K562 (cell line): ENCODE data around the gene SCG2. TPM values are rescaled to one million over a fixed set of nuclear protein-coding genes. Genes with fewer than 3 reads are reported as not detected.

Experiments
- ATAC-seq: fragments of 200-7000 bp; cut with Tn5 transposase; 3 replicates; pipeline ENCODE4 v1.9.1; 2020; ENCODE audit warnings: moderate library complexity
- BruUV-seq: library from RNA; stranded (reverse); fragments of 400-500 nt; replicated peaks from 2 replicates; lab custom pipeline; 2021; lab: Mats Ljungman, UMichigan
- CTCF ChIA-PET: fragments of 300-600 bp; formaldehyde crosslinking; extraction: SDS; loops from one replicate; lab custom pipeline; 2021; ENCODE audit warnings: low intra/inter-chr PET ratio; lab: Yijun Ruan, JAX
- POLR2A ChIA-PET: fragments of 300-600, 350-650 bp; sonication (Branson Sonifier 250); formaldehyde crosslinking; extraction: SDS; loops from one replicate; lab custom pipeline; 2021; ENCODE audit warnings: antibody characterized with exemption, inconsistent platforms; lab: Yijun Ruan, JAX
- DNase-seq, 4 experiments: peaks; one replicate each; pipeline versions ENCODE4 v3.0.0 to v3.0.0-alpha.2; 2011 to 2018; ENCODE audit warnings: low spot score in 3 of 4, mixed read lengths in 3 of 4; ENCODE audit errors: extremely low read depth in 1 of 4
- FAIRE-seq: peaks from 2 replicates; lab custom pipeline; 2011; peaks lifted over from hg19 to GRCh38; lab: Jason Lieb, UNC
- H2AFZ ChIP-seq: 2 replicates; pipeline ENCODE4 v1.6.0; 2011; ENCODE audit warnings: low read depth, low read length, control low read depth, inconsistent platforms
- H3K27ac ChIP-seq: fragments of 200-600 bp; 3 replicates; pipeline ENCODE4 v1.8.0; 2011; ENCODE audit warnings: low read depth, mild to moderate bottlenecking, control low read depth, inconsistent platforms, low read length, moderate library complexity, mixed read lengths; ENCODE audit errors: extremely low read depth
- H3K27me3 ChIP-seq, 2 experiments: fragments of 300-600 bp in 1 of 2; 2 replicates in 1 of 2; 3 replicates in 1 of 2; pipeline versions ENCODE4 v1.6.0 to v1.8.0; 2011; ENCODE audit warnings: inconsistent platforms in 2 of 2, low read length in 2 of 2, mild to moderate bottlenecking in 1 of 2, mixed read lengths in 1 of 2, moderate library complexity in 1 of 2; ENCODE audit not compliant: control insufficient read depth in 2 of 2, insufficient read depth in 2 of 2
- H3K36me3 ChIP-seq: fragments of 300-600 bp; 3 replicates; pipeline ENCODE4 v1.8.0; 2011; ENCODE audit warnings: mild to moderate bottlenecking, low read length, inconsistent platforms; ENCODE audit not compliant: control insufficient read depth, insufficient read depth
- H3K4me1 ChIP-seq, 2 experiments: fragments of 200-600 bp in 1 of 2; replicated peaks in 1 of 2; 2 replicates in 1 of 2; 3 replicates in 1 of 2; pipeline versions ENCODE4 v1.5.1 to v1.8.0; 2011; ENCODE audit warnings: inconsistent platforms in 2 of 2, low read length in 2 of 2, mild to moderate bottlenecking in 1 of 2, mixed read lengths in 1 of 2, moderate library complexity in 1 of 2; ENCODE audit not compliant: control insufficient read depth in 2 of 2, insufficient read depth in 2 of 2
- H3K4me2 ChIP-seq: 2 replicates; pipeline ENCODE4 v1.6.1; 2011; ENCODE audit warnings: low read length, control low read depth, inconsistent platforms, mixed read lengths; ENCODE audit not compliant: insufficient read depth
- H3K4me3 ChIP-seq: fragments of 200-600 bp; sonication (generic), shearing (Covaris generic); 2 replicates; pipeline ENCODE4 v1.5.1; 2016; ENCODE audit warnings: control low read depth, inconsistent platforms
- H3K79me2 ChIP-seq: fragments of 200-600 bp; 3 replicates; pipeline ENCODE4 v1.8.0; 2011; ENCODE audit warnings: low read length, inconsistent platforms; ENCODE audit not compliant: control insufficient read depth, insufficient read depth
- H3K9ac ChIP-seq, 2 experiments: 2 replicates each; pipeline versions ENCODE4 v1.6.0 to v1.6.1; 2011; ENCODE audit warnings: low read depth in 2 of 2, low read length in 2 of 2, control low read depth in 1 of 2, inconsistent platforms in 1 of 2, mild to moderate bottlenecking in 1 of 2, mixed read lengths in 1 of 2; ENCODE audit not compliant: insufficient read depth in 1 of 2
- H3K9me1 ChIP-seq: one replicate; pipeline ENCODE4 v1.6.0; 2011; ENCODE audit warnings: inconsistent platforms, mild to moderate bottlenecking, low read length, moderate library complexity; ENCODE audit not compliant: control insufficient read depth, insufficient read depth
- H3K9me3 ChIP-seq: replicated peaks from 2 replicates; pipeline ENCODE4 v1.5.1; 2011; ENCODE audit warnings: low read depth, low read length, inconsistent platforms; ENCODE audit not compliant: control insufficient read depth, insufficient read depth
- H4K20me1 ChIP-seq: replicated peaks from 2 replicates; pipeline ENCODE4 v1.6.1; 2011; ENCODE audit warnings: low read length, inconsistent platforms, mixed read lengths; ENCODE audit not compliant: control insufficient read depth, insufficient read depth
- CBX1 ChIP-seq: sonication (generic); IDR thresholded peaks from 2 replicates; pipeline ENCODE4 v1.6.1; 2016; ENCODE audit warnings: antibody characterized with exemption, low read depth, mild to moderate bottlenecking
- CXXC5 ChIP-seq: fragments of 250-450 bp; sonication (Bioruptor Pico); IDR thresholded peaks from 2 replicates; pipeline ENCODE4 v1.8.0; 2022; ENCODE audit warnings: inconsistent platforms, mild to moderate bottlenecking, moderate library complexity
- E2F3 ChIP-seq: fragments of 250-450 bp; sonication (Bioruptor Pico); IDR thresholded peaks from 2 replicates; pipeline ENCODE4 v1.4.0; 2020; ENCODE audit warnings: mild to moderate bottlenecking
- HDAC1 ChIP-seq, 2 experiments: fragments of 450-650 bp; IDR thresholded peaks; 2 replicates each; pipeline ENCODE4 v1.6.1; 2016 to 2017; ENCODE audit warnings: inconsistent platforms in 1 of 2, mild to moderate bottlenecking in 1 of 2, moderate library complexity in 1 of 2
- HDAC6 ChIP-seq: IDR thresholded peaks from 2 replicates; pipeline ENCODE4 v1.6.1; 2012; ENCODE audit warnings: low read depth, mild to moderate bottlenecking, control low read depth, inconsistent platforms, low read length, moderate library complexity
- NFYB ChIP-seq: IDR thresholded peaks from 2 replicates; pipeline ENCODE4 v1.6.1; 2011; ENCODE audit warnings: mild to moderate bottlenecking, moderate library complexity; ENCODE audit not compliant: insufficient read length; ENCODE audit errors: extremely low read depth
- RBM25 ChIP-seq: fragments of 200-400 bp; formaldehyde crosslinking; IDR thresholded peaks from 2 replicates; pipeline ENCODE4 v1.6.1; 2018; ENCODE audit warnings: low read length, low read depth, moderate library complexity; ENCODE audit not compliant: severe bottlenecking
- RBM39 ChIP-seq: fragments of 200-400 bp; formaldehyde crosslinking; optimal IDR thresholded peaks from 2 replicates; pipeline ENCODE3; 2018; ENCODE audit warnings: low read depth, low read length
- SMARCA5 ChIP-seq: fragments of 450-650 bp; IDR thresholded peaks from 2 replicates; pipeline ENCODE4 v1.6.1; 2016
- SRSF1 ChIP-seq: fragments of 200-400 bp; formaldehyde crosslinking; IDR thresholded peaks from 2 replicates; pipeline ENCODE4 v1.6.1; 2017; ENCODE audit warnings: mild to moderate bottlenecking, low read depth, low read length, moderate library complexity
- TARDBP ChIP-seq: fragments of 450-650 bp; IDR thresholded peaks from 2 replicates; pipeline ENCODE4 v1.6.1; 2016
- USF2 ChIP-seq: sonication (generic); formaldehyde crosslinking; IDR thresholded peaks from 2 replicates; pipeline ENCODE4 v1.5.0; 2020; ENCODE audit warnings: missing genetic modification reagents
- WHSC1 ChIP-seq: IDR thresholded peaks from one replicate; pipeline ENCODE4 v1.6.1; 2012; ENCODE audit warnings: low read length, control low read depth, inconsistent platforms
- ZNF12 ChIP-seq: sonication (generic); formaldehyde crosslinking; IDR thresholded peaks from 2 replicates; pipeline ENCODE4 v1.4.0; 2020; ENCODE audit warnings: mild to moderate bottlenecking, missing genetic modification reagents
- ZNF124 ChIP-seq: sonication (generic); formaldehyde crosslinking; IDR thresholded peaks from 2 replicates; pipeline ENCODE4 v1.8.1; 2022; ENCODE audit warnings: missing genetic modification reagents
- ZNF146 ChIP-seq: IDR thresholded peaks from one replicate; pipeline ENCODE4 v1.6.1; 2018; ENCODE audit warnings: missing compliant biosample characterization; ENCODE audit not compliant: unreplicated experiment
- ZNF561 ChIP-seq: fragments of 450-650 bp; formaldehyde crosslinking; conservative IDR thresholded peaks from 2 replicates; pipeline ENCODE4 v1.4.0; 2020; ENCODE audit warnings: mild to moderate bottlenecking, moderate library complexity
- ZNF57 ChIP-seq: fragments of 450-650 bp; formaldehyde crosslinking; IDR thresholded peaks from 2 replicates; pipeline ENCODE4 v1.4.0; 2020; ENCODE audit warnings: mild to moderate bottlenecking, moderate library complexity
- ZNF668 ChIP-seq: fragments of 250-450 bp; sonication (Bioruptor Pico); IDR thresholded peaks from 2 replicates; pipeline ENCODE4 v1.8.0; 2022; ENCODE audit warnings: mild to moderate bottlenecking, inconsistent platforms
- ZNF696 ChIP-seq: fragments of 250-450 bp; sonication (Bioruptor Pico); conservative IDR thresholded peaks from 2 replicates; pipeline ENCODE4 v1.4.0; 2020; ENCODE audit warnings: mild to moderate bottlenecking, moderate library complexity
- WGBS: fragments of 100-300 bp; shearing (Covaris generic); methylation state at CpG from one replicate; pipeline ENCODE4 v1.1.6; 2016; ENCODE audit warnings: low coverage, mixed read lengths; ENCODE audit not compliant: insufficient coverage; ENCODE audit errors: missing lambda C conversion rate; 5-methylcytosine and 5-hydroxymethylcytosine counted together
- in situ Hi-C: fragments of 300-500 bp; cut with MboI; formaldehyde crosslinking; loops from 4 replicates; pipeline ENCODE4 v1.15.0; 2018; ENCODE audit warnings: inconsistent platforms, mixed read lengths
- intact Hi-C: fragments of 100-400 bp; cut with micrococcal nuclease; formaldehyde crosslinking; loops from 2 replicates; pipeline ENCODE4 v1.14.2; 2022
- polyA plus RNA-seq, 8 experiments: library from polyadenylated mRNA; depleted of rRNA in 4 of 8; stranded (reverse) in 5 of 8; unstranded in 3 of 8; fragments of >200 nt; fragmentation: Nextera tagmentation in 2 of 8; fragmentation: Illumina TruSeq in 1 of 8; extraction: Ambion mirVana in 2 of 8; extraction: Trizol in 1 of 8; gene quantifications; 2 replicates each; pipeline versions ENCODE4 v1.2.1 to v1.2.3, GENCODE V29; 2011 to 2014; ENCODE audit warnings: inconsistent platforms in 1 of 8, missing spikeins in 1 of 8
- total RNA-seq, 7 experiments: library from RNA; depleted of rRNA in 6 of 7; stranded (reverse); fragments of >200 nt in 6 of 7; fragmentation: Illumina TruSeq in 2 of 7; extraction: Trizol in 2 of 7; gene quantifications; 2 replicates each; pipeline versions ENCODE4 v1.2.1 to v1.2.3, GENCODE V29; 2011 to 2021; ENCODE audit warnings: low replicate concordance in 1 of 7

The SCG2 gene
- total and polyA plus RNA-seq, 9 of the 15 experiments (the other 6 are each of a cell fraction or from before 2014, with no cell fraction given) = 0.07 to 1.6 (median 1.1) TPM

- H3K36me3 ChIP-seq = no peaks in the 10 kb centered on the region
- H3K9ac ChIP-seq = no peak overlapping the region
- BruUV-seq = no TSS peak
- H3K9me3 ChIP-seq = no peaks in the 10 kb centered on the region
- POLR2A ChIA-PET = no interaction called here
- H4K20me1 ChIP-seq = no peaks in the 10 kb centered on the region
- H3K27me3 ChIP-seq = no peaks in the 10 kb centered on the region
- DNase-seq = no peak
- intact Hi-C loops = no loop called here
- H2AFZ ChIP-seq = peak overlapping the region; percentile 59; the same call in 1 of the 2 replicates
- peak overlapping the region; percentile 65; the same call in 1 of the 2 replicates for H3K4me2 ChIP-seq
- no peak overlapping the region for H3K27ac ChIP-seq
- peaks cover 0 to 5% of the 10 kb centered on the region in 2 experiments; a peak in 2 of 5 replicates for H3K4me1 ChIP-seq
- in situ Hi-C loops = no loop called here
- no peak for TF ChIP-seq ZNF668 (CRISPR knock-in tag)
- no peak for TF ChIP-seq TARDBP
- TF ChIP-seq RBM25 = peak; percentile 50
- TF ChIP-seq SMARCA5 = 0 out of 2 replicates have a peak, but pooled peaks have one; percentile 12
- H3K79me2 ChIP-seq = no peaks in the 10 kb centered on the region
- no peaks in the 10 kb centered on the region for H3K9me1 ChIP-seq
- H3K4me3 ChIP-seq = no peak overlapping the region
- CTCF ChIA-PET = no interaction called here
- ATAC-seq = no peak
- FAIRE-seq = peak; percentile 6
- WGBS = 73% methylated on average over 3 of the region's 5 CpGs
These were observed 10.3 kb upstream of the SCG2 start for GRCh38 chr2:223612501-223612900.

- H2AFZ ChIP-seq = no peak overlapping the region
- no peak for FAIRE-seq
- H3K4me2 ChIP-seq = no peak overlapping the region
- CTCF ChIA-PET = no interaction called here
- TF ChIP-seq SRSF1 = no peak
- TF ChIP-seq ZNF57 (CRISPR knock-in tag) = no peak
- TF ChIP-seq HDAC1 (IDR thresholded peaks at IDR 0.05) = no peak
- TF ChIP-seq WHSC1 = no peak
- no peak for TF ChIP-seq HDAC6
- peak; percentile 35 for TF ChIP-seq NFYB
- no peak for TF ChIP-seq RBM39
- no peak for TF ChIP-seq CXXC5 (CRISPR knock-in tag)
- no peak for TF ChIP-seq ZNF561
- TF ChIP-seq ZNF146 = no peak
- TF ChIP-seq CBX1 = no peak
- TF ChIP-seq ZNF12 (CRISPR knock-in tag) = no peak
- no peak for TF ChIP-seq ZNF124
- no peak for TF ChIP-seq ZNF696 (CRISPR knock-in tag)
- TF ChIP-seq E2F3 (CRISPR knock-in tag) = no peak
- peak; percentile 52 for TF ChIP-seq USF2 (CRISPR knock-in tag)
- TF ChIP-seq, all 486 proteins: peak for 2
- ATAC-seq = no peak
- Histone ChIP-seq H3K79me2 (no peaks in the 10 kb centered on the region), H4K20me1 (no peaks in the 10 kb centered on the region), H3K4me3 (no peak overlapping the region), H3K9me1 (no peaks in the 10 kb centered on the region), H3K9ac (no peak overlapping the region), H3K27me3 (no peaks in the 10 kb centered on the region; a peak in 1 of 5 replicates), H3K9me3 (no peaks in the 10 kb centered on the region), H3K36me3 (no peaks in the 10 kb centered on the region), H3K4me1 (peaks cover 0 to 5% of the 10 kb centered on the region in 2 experiments; a peak in 2 of 5 replicates), H3K27ac (no peak overlapping the region)
- intact Hi-C loops (no loop called here), in situ Hi-C loops (no loop called here)
- POLR2A ChIA-PET = no interaction called here
- no peak for DNase-seq
- 20% methylated on average over 1 of the region's 2 CpGs for WGBS
- no TSS peak for BruUV-seq
These were observed 8.9 kb upstream of the SCG2 start for GRCh38 chr2:223611061-223611460.
